ENCODE data around the gene KRTAP4-12.

DNA sequence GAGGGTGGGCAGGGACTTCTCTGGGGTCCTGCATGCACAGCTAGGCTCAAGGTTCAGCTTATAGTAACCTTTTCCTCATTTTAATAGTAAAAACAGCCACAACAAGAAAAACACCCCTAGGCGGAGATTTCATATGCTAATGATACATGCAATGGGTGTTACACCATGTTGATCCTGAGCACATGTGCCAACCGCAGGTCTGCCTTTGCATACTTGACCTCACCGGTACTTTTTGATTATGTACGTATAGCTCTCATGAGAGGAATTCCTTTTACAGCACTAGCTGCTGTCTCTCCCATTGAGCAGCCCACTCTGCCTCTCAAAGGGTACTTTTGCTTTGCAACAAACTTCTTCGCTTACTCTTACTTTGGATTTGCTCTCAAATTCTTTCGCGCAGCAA lies 27.9 kb downstream of the KRTAP4-12 start:
- TF ChIP-seq CTCF (CRISPR knock-in tag; IDR thresholded peaks at IDR 0.05) (no peak), ZBTB7A (CRISPR knock-in tag; IDR thresholded peaks at IDR 0.05) (no peak), U2AF2 (IDR thresholded peaks at IDR 0.05; ENCODE audit: low read depth, low read length) (no peak), SMAD3 (CRISPR knock-in tag; IDR thresholded peaks at IDR 0.05) (no peak), TFDP1 (CRISPR knock-in tag; IDR thresholded peaks at IDR 0.05; ENCODE audit: borderline replicate concordance) (no peak), ATF3 (CRISPR knock-in tag; IDR thresholded peaks at IDR 0.05) (no peak), USF2 (IDR thresholded peaks at IDR 0.05; ENCODE audit: low read depth, low read length) (no peak), USF2 (CRISPR knock-in tag; IDR thresholded peaks at IDR 0.05; ENCODE audit: borderline replicate concordance) (no peak), TBP (CRISPR knock-in tag; IDR thresholded peaks at IDR 0.05) (no peak), PRPF4 (IDR thresholded peaks at IDR 0.05; ENCODE audit: low read depth, low read length, poor library complexity, severe bottlenecking) (no peak), NFYB (CRISPR knock-in tag; IDR thresholded peaks at IDR 0.05) (no peak), EP300 (IDR thresholded peaks at IDR 0.05; ENCODE audit: low read depth in 2 of 2, low read length in 2 of 2) (no peak), EP300 (CRISPR knock-in tag; IDR thresholded peaks at IDR 0.05; ENCODE audit: borderline replicate concordance) (no peak)
- TF ChIP-seq, protein P1, sequence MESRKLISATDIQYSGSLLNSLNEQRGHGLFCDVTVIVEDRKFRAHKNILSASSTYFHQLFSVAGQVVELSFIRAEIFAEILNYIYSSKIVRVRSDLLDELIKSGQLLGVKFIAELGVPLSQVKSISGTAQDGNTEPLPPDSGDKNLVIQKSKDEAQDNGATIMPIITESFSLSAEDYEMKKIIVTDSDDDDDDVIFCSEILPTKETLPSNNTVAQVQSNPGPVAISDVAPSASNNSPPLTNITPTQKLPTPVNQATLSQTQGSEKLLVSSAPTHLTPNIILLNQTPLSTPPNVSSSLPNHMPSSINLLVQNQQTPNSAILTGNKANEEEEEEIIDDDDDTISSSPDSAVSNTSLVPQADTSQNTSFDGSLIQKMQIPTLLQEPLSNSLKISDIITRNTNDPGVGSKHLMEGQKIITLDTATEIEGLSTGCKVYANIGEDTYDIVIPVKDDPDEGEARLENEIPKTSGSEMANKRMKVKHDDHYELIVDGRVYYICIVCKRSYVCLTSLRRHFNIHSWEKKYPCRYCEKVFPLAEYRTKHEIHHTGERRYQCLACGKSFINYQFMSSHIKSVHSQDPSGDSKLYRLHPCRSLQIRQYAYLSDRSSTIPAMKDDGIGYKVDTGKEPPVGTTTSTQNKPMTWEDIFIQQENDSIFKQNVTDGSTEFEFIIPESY (CRISPR knock-in tag; IDR thresholded peaks at IDR 0.05), result no peak
